Omental fat pad (tissue), 4 donors: Measurements from ENCODE around the gene PTGER2. TPM values are rescaled to one million over a fixed set of nuclear protein-coding genes. Genes with fewer than 3 reads are reported as not detected.

ENCODE experiments used
- ATAC-seq: fragments of 150-250 bp; one replicate; pipeline ENCODE4 v1.9.1; 2016; ENCODE audit warnings: mild to moderate bottlenecking, moderate library complexity; ENCODE audit not compliant: low FRiP score
- DNase-seq: peaks from one replicate; pipeline ENCODE4 v3.0.0-alpha.2; 2019; ENCODE audit warnings: low spot score
- total RNA-seq, 4 donors: library from RNA; depleted of rRNA; stranded (reverse); fragments of >200 nt; gene quantifications; one replicate each; pipeline ENCODE4 v1.1.0, GENCODE V29; 2016
- TF ChIP-seq, protein P1 (sequence below), 3 donors: fragments of 450-650 bp; IDR thresholded peaks; one replicate each; pipeline ENCODE4 v1.5.1; 2016 to 2017; ENCODE audit warnings: antibody characterized with exemption in 3 of 3, mild to moderate bottlenecking in 3 of 3, moderate library complexity in 2 of 3

Gene PTGER2
- total RNA-seq, 4 donors from 2014 or later = 4.0 to 34.8 (median 6.3) TPM

DNA sequence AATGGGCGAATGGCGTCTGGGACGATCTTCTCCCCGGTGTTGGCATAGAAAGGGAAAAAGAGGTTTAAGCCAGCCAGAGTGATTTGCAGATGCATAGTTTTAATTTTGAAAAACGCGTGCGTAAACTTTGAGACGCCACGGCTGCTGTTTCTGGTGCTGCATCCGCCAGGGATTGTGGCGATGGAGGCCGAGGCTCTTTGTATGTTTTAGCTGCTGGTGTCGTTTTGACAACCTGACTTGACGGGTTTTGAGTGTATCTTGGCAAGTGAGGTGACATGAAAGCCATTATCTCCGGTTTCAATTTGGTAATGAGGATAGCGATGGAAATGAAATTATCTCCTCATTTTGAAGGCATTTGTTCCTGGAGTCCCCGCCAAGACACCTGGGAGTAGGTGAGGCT is 45.0 kb upstream of the PTGER2 start:
- no peak for ATAC-seq
- TF ChIP-seq, protein P1, sequence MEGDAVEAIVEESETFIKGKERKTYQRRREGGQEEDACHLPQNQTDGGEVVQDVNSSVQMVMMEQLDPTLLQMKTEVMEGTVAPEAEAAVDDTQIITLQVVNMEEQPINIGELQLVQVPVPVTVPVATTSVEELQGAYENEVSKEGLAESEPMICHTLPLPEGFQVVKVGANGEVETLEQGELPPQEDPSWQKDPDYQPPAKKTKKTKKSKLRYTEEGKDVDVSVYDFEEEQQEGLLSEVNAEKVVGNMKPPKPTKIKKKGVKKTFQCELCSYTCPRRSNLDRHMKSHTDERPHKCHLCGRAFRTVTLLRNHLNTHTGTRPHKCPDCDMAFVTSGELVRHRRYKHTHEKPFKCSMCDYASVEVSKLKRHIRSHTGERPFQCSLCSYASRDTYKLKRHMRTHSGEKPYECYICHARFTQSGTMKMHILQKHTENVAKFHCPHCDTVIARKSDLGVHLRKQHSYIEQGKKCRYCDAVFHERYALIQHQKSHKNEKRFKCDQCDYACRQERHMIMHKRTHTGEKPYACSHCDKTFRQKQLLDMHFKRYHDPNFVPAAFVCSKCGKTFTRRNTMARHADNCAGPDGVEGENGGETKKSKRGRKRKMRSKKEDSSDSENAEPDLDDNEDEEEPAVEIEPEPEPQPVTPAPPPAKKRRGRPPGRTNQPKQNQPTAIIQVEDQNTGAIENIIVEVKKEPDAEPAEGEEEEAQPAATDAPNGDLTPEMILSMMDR (IDR thresholded peaks at IDR 0.05) = no peak
- no peak for DNase-seq

DNA sequence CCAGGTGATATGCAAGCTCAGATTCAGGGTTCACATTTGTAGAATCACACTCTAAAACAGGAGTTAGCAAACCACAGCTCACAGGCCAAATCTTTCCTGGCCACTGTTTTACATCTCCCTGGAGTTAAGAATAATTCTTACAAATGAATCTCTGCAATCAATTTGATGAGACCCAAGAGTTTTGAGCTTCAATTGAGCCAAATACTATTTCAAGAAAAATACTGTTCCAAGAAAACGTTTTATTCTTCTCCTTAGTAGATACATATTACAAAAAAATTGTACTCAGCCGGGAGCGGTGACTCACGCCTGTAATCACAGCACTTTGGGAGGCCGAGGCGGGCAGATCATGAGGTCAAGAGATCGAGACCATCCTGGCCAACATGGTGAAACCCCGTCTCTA is 44.1 kb upstream of the PTGER2 start:
- TF ChIP-seq, protein P1 (IDR thresholded peaks at IDR 0.05) = no peak
- no peak for DNase-seq
- no peak for ATAC-seq

DNA sequence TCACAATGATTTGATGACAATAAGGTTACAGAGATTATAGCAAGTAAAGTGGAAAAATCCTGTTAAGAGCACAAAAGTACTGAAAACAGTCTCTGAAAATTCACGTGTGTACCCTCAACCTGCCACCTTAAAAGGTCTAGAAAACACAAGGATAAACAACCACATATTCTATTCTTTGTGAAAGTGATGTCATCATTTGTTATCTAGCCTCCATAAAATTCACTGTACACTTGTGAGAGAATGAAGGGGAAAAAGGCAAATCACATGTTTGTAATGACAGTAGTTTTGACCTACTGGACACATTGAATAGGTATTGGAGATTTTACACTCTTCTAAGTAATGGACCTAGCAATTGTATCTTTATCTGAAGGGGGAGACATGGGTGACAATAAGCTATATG is 42.6 kb upstream of the PTGER2 start:
- DNase-seq (no peak), ATAC-seq (no peak)
- TF ChIP-seq, protein P1 (IDR thresholded peaks at IDR 0.05) = no peak

- TF ChIP-seq, protein P1 (IDR thresholded peaks at IDR 0.05) = no peak
- DNase-seq (no peak), ATAC-seq (no peak)
Observed at GRCh38 chr14:52272375-52272774, 41.7 kb upstream of the PTGER2 start.

- ATAC-seq = no peak
- no peak for DNase-seq
- TF ChIP-seq, protein P1 (IDR thresholded peaks at IDR 0.05) = no peak
Observed at GRCh38 chr14:52275372-52275771, 38.7 kb upstream of the PTGER2 start.

DNA sequence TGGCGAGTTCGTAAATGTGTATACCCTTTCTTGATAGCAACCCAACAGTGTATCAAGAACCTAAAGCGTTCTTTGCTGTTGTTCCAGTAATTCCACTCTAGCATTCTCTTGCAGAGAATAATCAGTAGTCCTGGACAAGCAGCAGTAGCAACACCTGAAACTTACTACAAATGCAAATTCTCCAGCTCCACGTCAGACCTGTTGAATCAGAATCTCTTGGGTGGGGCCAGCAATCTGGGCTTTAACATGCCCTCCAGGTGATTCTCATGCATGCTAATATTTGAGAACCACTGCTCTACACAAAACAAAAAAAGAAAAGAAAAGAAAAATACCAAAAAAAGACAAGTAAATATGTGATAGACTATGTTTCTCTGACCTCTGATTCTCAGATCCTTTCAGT is 36.6 kb upstream of the PTGER2 start:
- no peak for ATAC-seq
- DNase-seq = no peak
- TF ChIP-seq, protein P1 (IDR thresholded peaks at IDR 0.05) = no peak

- no peak for ATAC-seq
- TF ChIP-seq, protein P1 (IDR thresholded peaks at IDR 0.05) = no peak
Observed at GRCh38 chr14:52279408-52279807, 34.7 kb upstream of the PTGER2 start.

More at GRCh38 chr14:52279408-52279807, 34.7 kb upstream of the PTGER2 start:
- no peak for DNase-seq
